ENCODE data around the gene SHANK2. TPM values are rescaled to one million over a fixed set of nuclear protein-coding genes. Genes with fewer than 3 reads are reported as not detected.
"Not testable (repeated sequence)": the region's sequence is repeated elsewhere in the genome, so short reads cannot be mapped to it uniquely, and the experiment has no call there.

Gene SHANK2
- total and polyA plus RNA-seq, 10 of the 15 experiments (the other 5 are each of a cell fraction or from before 2014, with no cell fraction given): 0.01 to 0.31 (median 0.10) TPM; not detected in 5

- H3K36me3 ChIP-seq (ENCODE audit: control insufficient read depth in 2 of 2, insufficient read depth in 2 of 2, low read length in 1 of 2): no peaks in the 10 kb centered on the region; a peak in 1 of 4 replicates
- BruUV-seq (replicated peaks): no TSS peak
- no peaks in the 10 kb centered on the region for H4K20me1 ChIP-seq (ENCODE audit: control insufficient read depth, insufficient read depth)
- no peaks in the 10 kb centered on the region; the same call in 2 of the 3 replicates for H3K9me3 ChIP-seq (replicated peaks; ENCODE audit: control insufficient read depth, insufficient read depth, low read length)
- H3K4me3 ChIP-seq: no peak overlapping the region
- no peak for DNase-seq (ENCODE audit: low read depth, low spot score)
- WGBS (ENCODE audit: insufficient coverage, insufficient replicate concordance, low lambda C conversion rate, missing lambda C conversion rate): 38% methylated on average over 12 of the region's 12 CpGs
- RAD21 ChIA-PET (ENCODE audit: unreplicated experiment): no interaction called here
- CTCF ChIA-PET: no interaction called here
- H3K27ac ChIP-seq (ENCODE audit: control insufficient read depth, insufficient read depth): no peak overlapping the region
- no peaks in the 10 kb centered on the region; a peak in 1 of 4 replicates for H3K27me3 ChIP-seq (replicated peaks in 1 of 2; ENCODE audit: control insufficient read depth in 2 of 2, insufficient read depth in 2 of 2, low read length in 1 of 2)
- no peak for TF ChIP-seq ETV6 (conservative IDR thresholded peaks at IDR 0.05 in 1 of 2, IDR thresholded peaks at IDR 0.05 in 1 of 2; ENCODE audit: borderline replicate concordance in 1 of 2, low read depth in 1 of 2)
- POLR2A ChIA-PET: no interaction called here
- no peaks in the 10 kb centered on the region; the same call in 1 of the 2 replicates for H3K4me1 ChIP-seq (ENCODE audit: control insufficient read depth, insufficient read depth, low read length)
- no peak for ATAC-seq
- H3K9ac ChIP-seq (ENCODE audit: control insufficient read depth, insufficient read depth, low read length): no peak overlapping the region
- no peak for FAIRE-seq
- intact Hi-C loops (cut with micrococcal nuclease; ENCODE audit: unreplicated experiment): no loop called here
- no peak overlapping the region for H3K4me2 ChIP-seq (ENCODE audit: control insufficient read depth, insufficient read depth)
- H2AFZ ChIP-seq (ENCODE audit: control insufficient read depth, low read depth, low read length): no peak overlapping the region
- no peaks in the 10 kb centered on the region for H3K79me2 ChIP-seq (ENCODE audit: control insufficient read depth, insufficient read depth, low read length)
- SMC1A ChIA-PET (ENCODE audit: uncharacterized antibody, unreplicated experiment): no interaction called here
- in situ Hi-C loops (cut with MboI): no loop called here
Observed at GRCh38 chr11:71236836-71237475, 15.4 kb downstream of the SHANK2 start.

GRCh38 chr11:71235719-71236118, 16.7 kb downstream of the SHANK2 start:
- no peak for DNase-seq (ENCODE audit: low read depth, low spot score)
- H3K36me3 ChIP-seq (ENCODE audit: control insufficient read depth in 2 of 2, insufficient read depth in 2 of 2, low read length in 1 of 2): no peaks in the 10 kb centered on the region; a peak in 1 of 4 replicates
- ChIA-PET SMC1A (ENCODE audit: uncharacterized antibody, unreplicated experiment) (no interaction called here), RAD21 (ENCODE audit: unreplicated experiment) (no interaction called here), POLR2A (no interaction called here), CTCF (no interaction called here)
- H3K9ac ChIP-seq (ENCODE audit: control insufficient read depth, insufficient read depth, low read length): no peak overlapping the region
- in situ Hi-C loops (cut with MboI) (no loop called here), intact Hi-C loops (cut with micrococcal nuclease; ENCODE audit: unreplicated experiment) (no loop called here)
- no peaks in the 10 kb centered on the region for H3K4me1 ChIP-seq (ENCODE audit: control insufficient read depth, insufficient read depth, low read length)
- no peak for TF ChIP-seq E4F1 (IDR thresholded peaks at IDR 0.05; ENCODE audit: borderline replicate concordance, partially characterized antibody)
- H3K27ac ChIP-seq (ENCODE audit: control insufficient read depth, insufficient read depth): no peak overlapping the region
- WGBS (ENCODE audit: insufficient coverage, insufficient replicate concordance, low lambda C conversion rate, missing lambda C conversion rate): 39% methylated on average over 8 of the region's 8 CpGs
- ATAC-seq: no peak
- FAIRE-seq: no peak
- H3K4me3 ChIP-seq: no peak overlapping the region
- H3K9me3 ChIP-seq (replicated peaks; ENCODE audit: control insufficient read depth, insufficient read depth, low read length): no peaks in the 10 kb centered on the region; the same call in 2 of the 3 replicates
- H4K20me1 ChIP-seq (ENCODE audit: control insufficient read depth, insufficient read depth): no peaks in the 10 kb centered on the region
- no peak overlapping the region for H2AFZ ChIP-seq (ENCODE audit: control insufficient read depth, low read depth, low read length)
- no peaks in the 10 kb centered on the region for H3K79me2 ChIP-seq (ENCODE audit: control insufficient read depth, insufficient read depth, low read length)
- H3K27me3 ChIP-seq (replicated peaks in 1 of 2; ENCODE audit: control insufficient read depth in 2 of 2, insufficient read depth in 2 of 2, low read length in 1 of 2): no peaks in the 10 kb centered on the region; a peak in 1 of 4 replicates
- no peak overlapping the region for H3K4me2 ChIP-seq (ENCODE audit: control insufficient read depth, insufficient read depth)
- BruUV-seq (replicated peaks): no TSS peak

- H3K4me3 ChIP-seq; CTCF ChIA-PET; H4K20me1 ChIP-seq (ENCODE audit: control insufficient read depth, insufficient read depth); H3K4me2 ChIP-seq (ENCODE audit: control insufficient read depth, insufficient read depth); POLR2A ChIA-PET; in situ Hi-C loops (cut with MboI); H3K4me1 ChIP-seq (ENCODE audit: control insufficient read depth, insufficient read depth, low read length); H3K9me3 ChIP-seq (replicated peaks; ENCODE audit: control insufficient read depth, insufficient read depth, low read length); H2AFZ ChIP-seq (ENCODE audit: control insufficient read depth, low read depth, low read length); H3K36me3 ChIP-seq (ENCODE audit: control insufficient read depth in 2 of 2, insufficient read depth in 2 of 2, low read length in 1 of 2); H3K27ac ChIP-seq (ENCODE audit: control insufficient read depth, insufficient read depth); H3K79me2 ChIP-seq (ENCODE audit: control insufficient read depth, insufficient read depth, low read length); BruUV-seq (replicated peaks); H3K9ac ChIP-seq (ENCODE audit: control insufficient read depth, insufficient read depth, low read length); DNase-seq (ENCODE audit: low read depth, low spot score); SMC1A ChIA-PET (ENCODE audit: uncharacterized antibody, unreplicated experiment); RAD21 ChIA-PET (ENCODE audit: unreplicated experiment); ATAC-seq; FAIRE-seq; H3K27me3 ChIP-seq (replicated peaks in 1 of 2; ENCODE audit: control insufficient read depth in 2 of 2, insufficient read depth in 2 of 2, low read length in 1 of 2); intact Hi-C loops (cut with micrococcal nuclease; ENCODE audit: unreplicated experiment): not testable (repeated sequence)
- 45% methylated on average over 22 of the region's 22 CpGs for WGBS (ENCODE audit: insufficient coverage, insufficient replicate concordance, low lambda C conversion rate, missing lambda C conversion rate)
Observed at GRCh38 chr11:71233896-71234852, 18.2 kb downstream of the SHANK2 start.

Data from GM12878 (cell line).